Trophoblast cell (in vitro differentiated cells and primary cell): ENCODE results near the gene RMP24.

Experiments
- DNase-seq, 2 donors: peaks; one replicate each; pipeline ENCODE4 v3.0.0-alpha.2; 2016
- H2AFZ ChIP-seq: 2 replicates; pipeline ENCODE4 v1.6.1; 2013; ENCODE audit warnings: low read length, moderate library complexity, mild to moderate bottlenecking; ENCODE audit not compliant: insufficient read depth, poor library complexity
- H2AK5ac ChIP-seq: 2 replicates; pipeline ENCODE4 v1.6.1; 2013; ENCODE audit warnings: mild to moderate bottlenecking, low read length
- H2BK120ac ChIP-seq: 2 replicates; pipeline ENCODE4 v1.6.1; 2013; ENCODE audit warnings: low read length, mild to moderate bottlenecking, moderate library complexity; ENCODE audit not compliant: insufficient read depth, poor library complexity
- H2BK12ac ChIP-seq: 2 replicates; pipeline ENCODE4 v1.6.1; 2013; ENCODE audit warnings: mild to moderate bottlenecking, low read length, moderate library complexity
- H2BK5ac ChIP-seq: 2 replicates; pipeline ENCODE4 v1.6.1; 2013; ENCODE audit warnings: low read length, low read depth, moderate library complexity, mild to moderate bottlenecking; ENCODE audit not compliant: poor library complexity
- H3K14ac ChIP-seq: 2 replicates; pipeline ENCODE4 v1.6.1; 2013; ENCODE audit warnings: mild to moderate bottlenecking, low read length
- H3K18ac ChIP-seq: 2 replicates; pipeline ENCODE4 v1.6.1; 2013; ENCODE audit warnings: mild to moderate bottlenecking, low read length
- H3K23ac ChIP-seq: 2 replicates; pipeline ENCODE4 v1.6.1; 2013; ENCODE audit warnings: low read length
- H3K27ac ChIP-seq: 2 replicates; pipeline ENCODE4 v1.5.1; 2013; ENCODE audit warnings: low read depth, mild to moderate bottlenecking, inconsistent platforms, low read length, moderate library complexity
- H3K27me3 ChIP-seq: 2 replicates; pipeline ENCODE4 v1.6.1; 2013; ENCODE audit warnings: inconsistent platforms, mild to moderate bottlenecking, low read length, moderate library complexity; ENCODE audit not compliant: insufficient read depth
- H3K36me3 ChIP-seq, 2 experiments: 1 replicate in 1 of 2; 2 replicates in 1 of 2; pipeline ENCODE4 v1.6.1; 2013; ENCODE audit warnings: low read length in 2 of 2, mild to moderate bottlenecking in 2 of 2, moderate library complexity in 1 of 2; ENCODE audit not compliant: insufficient read depth in 2 of 2, control insufficient read depth in 1 of 2
- H3K4ac ChIP-seq: 2 replicates; pipeline ENCODE4 v1.6.1; 2013; ENCODE audit warnings: low read depth, mild to moderate bottlenecking, low read length, moderate library complexity
- H3K4me1 ChIP-seq, 2 experiments: 1 replicate in 1 of 2; 2 replicates in 1 of 2; pipeline ENCODE4 v1.6.1; 2013; ENCODE audit warnings: low read length in 2 of 2, mild to moderate bottlenecking in 2 of 2, moderate library complexity in 1 of 2; ENCODE audit not compliant: insufficient read depth in 2 of 2, control insufficient read depth in 1 of 2
- H3K4me2 ChIP-seq: 2 replicates; pipeline ENCODE4 v1.6.1; 2013; ENCODE audit warnings: inconsistent platforms, mild to moderate bottlenecking, low read length, moderate library complexity
- H3K4me3 ChIP-seq: 2 replicates; pipeline ENCODE4 v1.5.1; 2013; ENCODE audit warnings: mild to moderate bottlenecking, low read depth, low read length, inconsistent platforms
- H3K79me1 ChIP-seq: one replicate; pipeline ENCODE4 v1.6.1; 2013; ENCODE audit warnings: low read length
- H3K79me2 ChIP-seq: 2 replicates; pipeline ENCODE4 v1.6.1; 2013; ENCODE audit warnings: low read length, mild to moderate bottlenecking; ENCODE audit not compliant: control insufficient read depth, insufficient read depth, poor library complexity
- H3K9ac ChIP-seq: 2 replicates; pipeline ENCODE4 v1.6.1; 2013; ENCODE audit warnings: mild to moderate bottlenecking, low read length
- H3K9me3 ChIP-seq: 2 replicates; pipeline ENCODE4 v1.6.1; 2013; ENCODE audit warnings: low read depth, mild to moderate bottlenecking, control low read depth, inconsistent platforms, low read length; ENCODE audit not compliant: insufficient read depth
- H4K12ac ChIP-seq: 2 replicates; pipeline ENCODE4 v1.6.1; 2013; ENCODE audit warnings: low read depth, mild to moderate bottlenecking, low read length, moderate library complexity
- H4K8ac ChIP-seq: 2 replicates; pipeline ENCODE4 v1.6.1; 2013; ENCODE audit warnings: low read depth, mild to moderate bottlenecking, low read length, moderate library complexity
- H4K91ac ChIP-seq: one replicate; pipeline ENCODE4 v1.6.1; 2013; ENCODE audit warnings: low read depth, mild to moderate bottlenecking, low read length, moderate library complexity
- WGBS: extraction: QIAGEN DNeasy Blood & Tissue Kit; methylation state at CpG from one replicate; pipeline ENCODE4 v1.1.7; 2013; ENCODE audit warnings: missing lambda C conversion rate; ENCODE audit not compliant: insufficient read length, insufficient coverage; ENCODE audit errors: extremely low coverage; 5-methylcytosine and 5-hydroxymethylcytosine counted together

The RMP24 gene

DNA sequence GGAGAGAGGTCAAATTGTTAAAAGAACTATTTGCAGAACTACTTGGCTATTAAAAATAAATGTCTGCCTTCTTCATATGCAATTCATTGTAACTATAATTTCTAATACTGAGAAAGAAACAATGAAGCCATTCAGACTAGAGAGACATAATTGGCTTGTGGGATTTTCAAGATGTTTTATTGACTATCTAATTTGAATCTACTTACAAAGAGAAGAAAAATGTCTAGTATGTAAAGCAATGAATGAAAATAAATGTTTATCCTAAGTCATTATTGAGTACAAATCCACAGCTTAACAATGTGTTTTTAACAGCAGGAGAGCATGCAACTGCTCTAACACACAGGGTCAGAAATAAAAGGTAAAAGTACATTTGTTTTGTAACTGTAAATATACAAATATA is 19.2 kb downstream of the RMP24 start:
- Histone ChIP-seq H2BK12ac (no peak overlapping the region), H3K4me2 (no peak overlapping the region), H2BK5ac (no peak overlapping the region), H3K4me1 (no peaks in the 10 kb centered on the region), H3K36me3 (peaks cover 0 to 6% of the 10 kb centered on the region in 2 experiments), H3K18ac (no peak overlapping the region), H3K4me3 (no peak overlapping the region), H3K27me3 (no peaks in the 10 kb centered on the region), H4K91ac (no peak overlapping the region), H4K8ac (no peak overlapping the region), H4K12ac (no peak overlapping the region), H3K9me3 (no peaks in the 10 kb centered on the region), H3K4ac (no peak overlapping the region), H3K79me2 (no peaks in the 10 kb centered on the region), H3K79me1 (no peaks in the 10 kb centered on the region), H2AFZ (no peak overlapping the region), H3K14ac (no peak overlapping the region), H3K27ac (no peak overlapping the region), H2BK120ac (no peak overlapping the region), H3K9ac (no peak overlapping the region), H2AK5ac (no peak overlapping the region), H3K23ac (no peak overlapping the region)
- DNase-seq, result no peak

DNA sequence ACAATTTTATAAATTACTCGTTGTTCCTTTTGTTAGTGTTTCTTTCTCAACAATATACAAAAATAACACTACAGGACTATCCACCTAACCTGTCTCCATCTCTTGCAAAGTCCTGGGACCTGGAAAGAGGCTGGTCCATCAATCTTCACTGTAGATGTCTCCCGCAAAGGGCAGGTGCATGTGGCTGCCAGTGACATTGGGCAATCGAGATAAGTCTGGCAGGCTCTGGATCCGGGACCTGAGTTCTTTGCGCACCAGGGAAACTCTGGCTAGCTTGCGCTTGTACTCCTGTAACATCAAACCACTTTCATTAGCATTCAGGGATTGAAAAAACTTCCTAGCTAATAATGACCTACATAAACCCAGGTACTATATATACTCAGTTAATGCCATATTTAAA is 20.5 kb downstream of the RMP24 start:
- H3K9me3 ChIP-seq, result no peaks in the 10 kb centered on the region
- H4K91ac ChIP-seq, result no peak overlapping the region
- DNase-seq, result no peak
- no peak overlapping the region for H2BK5ac ChIP-seq
- H4K8ac ChIP-seq, result no peak overlapping the region
- no peak overlapping the region for H3K4me2 ChIP-seq
- H4K12ac ChIP-seq, result no peak overlapping the region
- H3K23ac ChIP-seq, result no peak overlapping the region
- WGBS, result no CpG with 5 or more reads among the region's 6 CpGs
- no peak overlapping the region for H2AK5ac ChIP-seq
- no peak overlapping the region for H3K4me3 ChIP-seq
- no peak overlapping the region for H2BK120ac ChIP-seq
- no peak overlapping the region for H3K14ac ChIP-seq
- no peaks in the 10 kb centered on the region for H3K4me1 ChIP-seq
- H3K27ac ChIP-seq, result no peak overlapping the region
- no peak overlapping the region for H3K9ac ChIP-seq
- H3K27me3 ChIP-seq, result no peaks in the 10 kb centered on the region
- no peak overlapping the region for H2AFZ ChIP-seq
- no peak overlapping the region for H3K4ac ChIP-seq
- peaks cover 0 to 6% of the 10 kb centered on the region in 2 experiments for H3K36me3 ChIP-seq
- H3K18ac ChIP-seq, result no peak overlapping the region
- no peaks in the 10 kb centered on the region for H3K79me2 ChIP-seq
- no peak overlapping the region for H2BK12ac ChIP-seq
- no peaks in the 10 kb centered on the region for H3K79me1 ChIP-seq

DNA sequence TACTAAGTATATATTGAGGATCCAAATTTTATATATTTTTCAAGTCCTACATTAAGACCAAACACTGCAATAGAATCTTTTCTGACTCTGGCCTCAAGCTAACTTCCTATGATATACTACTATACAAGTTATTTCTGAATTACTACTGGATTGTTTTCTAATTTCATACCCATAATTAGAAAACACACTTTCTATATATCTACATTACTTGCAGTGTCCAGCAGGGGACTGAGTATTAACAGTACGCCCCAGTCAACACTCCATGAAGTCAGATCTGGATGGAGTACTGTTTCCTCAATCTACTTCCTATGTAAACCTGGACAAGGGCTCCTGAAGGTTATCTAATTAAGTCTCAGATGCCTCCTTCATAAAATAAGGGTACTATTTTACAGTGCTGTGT is 26.5 kb downstream of the RMP24 start:
- Histone ChIP-seq H4K12ac (no peak overlapping the region), H3K14ac (no peak overlapping the region), H3K4ac (no peak overlapping the region), H2BK120ac (no peak overlapping the region), H3K79me2 (no peaks in the 10 kb centered on the region), H3K4me1 (no peaks in the 10 kb centered on the region), H4K8ac (no peak overlapping the region), H3K4me3 (no peak overlapping the region), H2BK5ac (no peak overlapping the region), H3K18ac (no peak overlapping the region), H2AFZ (no peak overlapping the region), H4K91ac (no peak overlapping the region), H3K9ac (no peak overlapping the region), H3K9me3 (no peaks in the 10 kb centered on the region), H3K27ac (no peak overlapping the region), H3K27me3 (no peaks in the 10 kb centered on the region), H3K23ac (no peak overlapping the region), H2BK12ac (no peak overlapping the region), H3K4me2 (no peak overlapping the region), H3K79me1 (no peaks in the 10 kb centered on the region), H2AK5ac (no peak overlapping the region), H3K36me3 (no peaks in the 10 kb centered on the region)
- WGBS, result no CpG with 5 or more reads among the region's 1 CpG
- DNase-seq, result peak in 1 of 2 donors; percentile 26

DNA sequence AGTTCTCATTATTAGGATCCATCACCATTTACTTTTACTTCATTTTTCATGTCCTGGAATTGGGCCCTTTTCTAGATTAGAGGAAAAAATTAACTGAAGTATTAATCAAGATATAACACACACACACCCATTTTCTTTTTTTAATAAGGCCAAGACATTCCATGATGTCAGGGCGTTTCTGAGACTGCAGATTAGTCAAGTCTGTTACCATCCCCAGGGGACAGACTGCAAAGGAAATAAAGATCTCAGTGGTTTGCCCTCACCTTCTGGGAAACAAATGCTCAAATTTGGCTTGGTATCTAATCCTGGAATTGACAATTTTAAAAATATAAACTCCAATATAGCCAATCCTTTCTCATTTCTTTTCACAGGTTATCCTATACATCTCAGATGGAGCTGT is 27.4 kb downstream of the RMP24 start:
- no peak overlapping the region for H2BK12ac ChIP-seq
- H3K9ac ChIP-seq, result no peak overlapping the region
- no peak overlapping the region for H3K4me2 ChIP-seq
- H3K9me3 ChIP-seq, result no peaks in the 10 kb centered on the region
- H3K23ac ChIP-seq, result no peak overlapping the region
- DNase-seq, result no peak
- H4K12ac ChIP-seq, result no peak overlapping the region
- no peak overlapping the region for H4K91ac ChIP-seq
- no peak overlapping the region for H2AK5ac ChIP-seq
- WGBS, result no CpG with 5 or more reads among the region's 1 CpG
- H2BK5ac ChIP-seq, result no peak overlapping the region
- H3K36me3 ChIP-seq, result no peaks in the 10 kb centered on the region
- H3K79me2 ChIP-seq, result no peaks in the 10 kb centered on the region
- H3K18ac ChIP-seq, result no peak overlapping the region
- H2BK120ac ChIP-seq, result no peak overlapping the region
- no peak overlapping the region for H3K14ac ChIP-seq
- H3K4ac ChIP-seq, result no peak overlapping the region
- H3K4me3 ChIP-seq, result no peak overlapping the region
- H2AFZ ChIP-seq, result no peak overlapping the region
- H3K4me1 ChIP-seq, result no peaks in the 10 kb centered on the region
- H4K8ac ChIP-seq, result no peak overlapping the region
- H3K27me3 ChIP-seq, result no peaks in the 10 kb centered on the region
- H3K79me1 ChIP-seq, result no peaks in the 10 kb centered on the region
- H3K27ac ChIP-seq, result no peak overlapping the region
